Endothelial cell (in vitro differentiated cells): ENCODE data around the gene TRIM65. TPM values are rescaled to one million over a fixed set of nuclear protein-coding genes. Genes with fewer than 3 reads are reported as not detected.

Source experiments
- DNase-seq: peaks from one replicate; pipeline ENCODE4 v3.0.0; 2021; ENCODE audit warnings: low spot score
- H3K27ac Mint-ChIP-seq: one replicate; pipeline ENCODE4 v1.8.0; 2021; ENCODE audit warnings: mixed read lengths, inconsistent platforms; ENCODE audit not compliant: unreplicated experiment
- H3K27me3 Mint-ChIP-seq: one replicate; pipeline ENCODE4 v1.8.0; 2021; ENCODE audit warnings: mild to moderate bottlenecking, moderate library complexity, mixed read lengths, inconsistent platforms; ENCODE audit not compliant: unreplicated experiment
- H3K36me3 Mint-ChIP-seq: one replicate; pipeline ENCODE4 v1.8.0; 2021; ENCODE audit warnings: mild to moderate bottlenecking, low read depth, mixed read lengths, inconsistent platforms; ENCODE audit not compliant: unreplicated experiment
- H3K4me1 Mint-ChIP-seq: one replicate; pipeline ENCODE4 v1.8.0; 2021; ENCODE audit warnings: mild to moderate bottlenecking, mixed read lengths, inconsistent platforms; ENCODE audit not compliant: unreplicated experiment
- H3K4me3 Mint-ChIP-seq: one replicate; pipeline ENCODE4 v1.8.0; 2021; ENCODE audit warnings: mild to moderate bottlenecking, mixed read lengths, inconsistent platforms; ENCODE audit not compliant: unreplicated experiment
- H3K9me3 Mint-ChIP-seq: one replicate; pipeline ENCODE4 v1.8.0; 2021; ENCODE audit warnings: mixed read lengths, inconsistent platforms; ENCODE audit not compliant: unreplicated experiment
- CTCF ChIP-seq: fragments of 200-600 bp; sonication (generic); IDR thresholded peaks from one replicate; pipeline ENCODE4 v1.5.0; 2021; ENCODE audit warnings: antibody characterized with exemption; ENCODE audit not compliant: unreplicated experiment
- total RNA-seq: library from RNA; stranded (reverse); fragmentation: NEBNext Ultra II Directional; extraction: Animal tissue kit (Norgen Biotek cat#: 25700); gene quantifications from one replicate; pipeline ENCODE4 v1.2.1, GENCODE V29; 2021; ENCODE audit not compliant: unreplicated experiment

TRIM65 gene
- total RNA-seq, 1 donor from 2014 or later, result 14.1 TPM

GRCh38 chr17:75913537-75914210 is 16.9 kb upstream of the TRIM65 start:
- no peaks in the 10 kb centered on the region for H3K9me3 Mint-ChIP-seq
- no peak for TF ChIP-seq CTCF
- DNase-seq, result no peak
- H3K4me3 Mint-ChIP-seq, result no peak overlapping the region
- peaks cover 4% of the 10 kb centered on the region for H3K36me3 Mint-ChIP-seq
- peaks cover 3% of the 10 kb centered on the region for H3K4me1 Mint-ChIP-seq
- no peak overlapping the region for H3K27ac Mint-ChIP-seq
- peaks cover 2% of the 10 kb centered on the region for H3K27me3 Mint-ChIP-seq

GRCh38 chr17:75910699-75911098 is 13.9 kb upstream of the TRIM65 start:
- H3K36me3 Mint-ChIP-seq, result no peaks in the 10 kb centered on the region
- H3K27me3 Mint-ChIP-seq, result no peaks in the 10 kb centered on the region
- TF ChIP-seq CTCF, result no peak
- DNase-seq, result no peak
- no peak overlapping the region for H3K27ac Mint-ChIP-seq
- no peaks in the 10 kb centered on the region for H3K9me3 Mint-ChIP-seq
- no peak overlapping the region for H3K4me3 Mint-ChIP-seq
- H3K4me1 Mint-ChIP-seq, result no peaks in the 10 kb centered on the region

GRCh38 chr17:75909812-75910274 is 13.1 kb upstream of the TRIM65 start:
- no peaks in the 10 kb centered on the region for H3K27me3 Mint-ChIP-seq
- TF ChIP-seq CTCF, result no peak
- no peak overlapping the region for H3K4me3 Mint-ChIP-seq
- no peaks in the 10 kb centered on the region for H3K9me3 Mint-ChIP-seq
- no peaks in the 10 kb centered on the region for H3K4me1 Mint-ChIP-seq
- H3K36me3 Mint-ChIP-seq, result no peaks in the 10 kb centered on the region
- H3K27ac Mint-ChIP-seq, result no peak overlapping the region
- DNase-seq, result no peak

- H3K4me3 Mint-ChIP-seq, result peak overlapping the region; percentile 56
Measured at GRCh38 chr17:75909051-75909811, 12.5 kb upstream of the TRIM65 start.

More at GRCh38 chr17:75909051-75909811, 12.5 kb upstream of the TRIM65 start:
- no peak for DNase-seq
- TF ChIP-seq CTCF, result no peak
- Mint-ChIP-seq H3K9me3 (no peaks in the 10 kb centered on the region), H3K27me3 (no peaks in the 10 kb centered on the region), H3K36me3 (no peaks in the 10 kb centered on the region), H3K27ac (no peak overlapping the region), H3K4me1 (no peaks in the 10 kb centered on the region)
